Brain microvascular endothelial cell (primary cell): ENCODE data around the gene MCUR1.

Experiments
- DNase-seq: peaks from one replicate; pipeline ENCODE4 v3.0.0-alpha.2; 2020
- H3K27ac ChIP-seq: fragments of 250-450 bp; sonication (Bioruptor Pico); 2 replicates; pipeline ENCODE4 v1.5.1; 2020; ENCODE audit warnings: mild to moderate bottlenecking, moderate library complexity
- H3K27me3 ChIP-seq: fragments of 250-450 bp; sonication (Bioruptor Pico); replicated peaks from 2 replicates; pipeline ENCODE4 v1.5.1; 2020; ENCODE audit warnings: mild to moderate bottlenecking
- H3K36me3 ChIP-seq: fragments of 250-450 bp; sonication (Bioruptor Pico); replicated peaks from 2 replicates; pipeline ENCODE4 v1.5.1; 2020; ENCODE audit warnings: mild to moderate bottlenecking
- H3K4me3 ChIP-seq: 2 replicates; pipeline ENCODE4 v1.5.1; 2011; ENCODE audit warnings: low read depth, mild to moderate bottlenecking, control low read depth, low read length, moderate library complexity
- CTCF ChIP-seq: IDR thresholded peaks from 2 replicates; pipeline ENCODE4 v1.5.1; 2011; ENCODE audit warnings: low read depth, mild to moderate bottlenecking, moderate library complexity, low read length, control low read depth, inconsistent platforms; ENCODE audit errors: missing control alignments
- in situ Hi-C: cut with HindIII; loops from 2 replicates; pipeline ENCODE4 v1.10.0; 2017; ENCODE audit warnings: low sequenced_read_pairs, low pct_ligation_motif_present

Gene MCUR1

GRCh38 chr6:13808801-13809200, 5.6 kb downstream of the MCUR1 start:
- in situ Hi-C loops = no loop called here
- H3K4me3 ChIP-seq = no peak overlapping the region
- H3K27ac ChIP-seq = no peak overlapping the region
- H3K27me3 ChIP-seq = no peaks in the 10 kb centered on the region
- TF ChIP-seq CTCF = no peak
- DNase-seq = no peak
- no peaks in the 10 kb centered on the region for H3K36me3 ChIP-seq

- in situ Hi-C loops = no loop called here
- DNase-seq = peak; percentile 38
- TF ChIP-seq CTCF = no peak
- Histone ChIP-seq H3K27ac (no peak overlapping the region), H3K36me3 (no peaks in the 10 kb centered on the region), H3K4me3 (no peak overlapping the region), H3K27me3 (no peaks in the 10 kb centered on the region)
These were observed 6.7 kb downstream of the MCUR1 start for GRCh38 chr6:13807696-13808095.

- DNase-seq = no peak
- Histone ChIP-seq H3K36me3 (peaks cover 8% of the 10 kb centered on the region), H3K27me3 (no peaks in the 10 kb centered on the region), H3K4me3 (no peak overlapping the region), H3K27ac (no peak overlapping the region)
- in situ Hi-C loops = no loop called here
- no peak for TF ChIP-seq CTCF
These were observed 10.8 kb downstream of the MCUR1 start for GRCh38 chr6:13803581-13803980.

- DNase-seq = no peak
- no peak overlapping the region for H3K4me3 ChIP-seq
- no peaks in the 10 kb centered on the region for H3K27me3 ChIP-seq
- TF ChIP-seq CTCF = no peak
- in situ Hi-C loops = no loop called here
- no peak overlapping the region for H3K27ac ChIP-seq
- peaks cover 8% of the 10 kb centered on the region for H3K36me3 ChIP-seq
These were observed 13.7 kb downstream of the MCUR1 start for GRCh38 chr6:13800615-13801014.

GRCh38 chr6:13796781-13797180, 17.6 kb downstream of the MCUR1 start:
- Histone ChIP-seq H3K27ac (peak overlapping the region; percentile 57), H3K36me3 (peaks cover 8% of the 10 kb centered on the region), H3K4me3 (no peak overlapping the region), H3K27me3 (no peaks in the 10 kb centered on the region)
- DNase-seq = no peak
- in situ Hi-C loops = no loop called here
- TF ChIP-seq CTCF = no peak

GRCh38 chr6:13795041-13795750, 19.2 kb downstream of the MCUR1 start:
- in situ Hi-C loops = no loop called here
- DNase-seq = peak; percentile 89
- Histone ChIP-seq H3K4me3 (no peak overlapping the region), H3K27me3 (no peaks in the 10 kb centered on the region), H3K36me3 (peaks cover 2% of the 10 kb centered on the region), H3K27ac (no peak overlapping the region)
- TF ChIP-seq CTCF = peak; percentile 96
